ENCODE results near the gene KRT9. TPM values are rescaled to one million over a fixed set of nuclear protein-coding genes. Genes with fewer than 3 reads are reported as not detected.

KRT9 gene
- total and polyA plus RNA-seq, 10 of the 15 experiments (the other 5 are each of a cell fraction or from before 2014, with no cell fraction given), result not detected

- H3K4me2 ChIP-seq (ENCODE audit: control insufficient read depth, insufficient read depth), result no peak overlapping the region
- no peak overlapping the region for H3K9ac ChIP-seq (ENCODE audit: control insufficient read depth, insufficient read depth, low read length)
- DNase-seq (ENCODE audit: low read depth, low spot score) (no peak), ATAC-seq (no peak), FAIRE-seq (no peak)
- H3K27ac ChIP-seq (ENCODE audit: control insufficient read depth, insufficient read depth), result no peak overlapping the region
- POLR2A ChIA-PET, result interaction anchor here (0.6 kb wide), 1 partner anchor 130 kb away, joined by 4 read pairs; no protein-coding TSS in a partner anchor
- WGBS (ENCODE audit: insufficient coverage, insufficient replicate concordance, low lambda C conversion rate, missing lambda C conversion rate), result 19% methylated on average over 7 of the region's 7 CpGs
- no peaks in the 10 kb centered on the region for H3K36me3 ChIP-seq (ENCODE audit: control insufficient read depth in 2 of 2, insufficient read depth in 2 of 2, low read length in 1 of 2)
- peaks cover 0 to 2% of the 10 kb centered on the region in 2 experiments; a peak in 2 of 4 replicates for H3K27me3 ChIP-seq (replicated peaks in 1 of 2; ENCODE audit: control insufficient read depth in 2 of 2, insufficient read depth in 2 of 2, low read length in 1 of 2)
- H2AFZ ChIP-seq (ENCODE audit: control insufficient read depth, low read depth, low read length), result no peak overlapping the region
- no TSS peak for BruUV-seq (replicated peaks)
- intact Hi-C loops (cut with micrococcal nuclease; ENCODE audit: unreplicated experiment), result no loop called here
- RAD21 ChIA-PET (ENCODE audit: unreplicated experiment), result no interaction called here
- H3K9me3 ChIP-seq (replicated peaks; ENCODE audit: control insufficient read depth, insufficient read depth, low read length), result no peaks in the 10 kb centered on the region
- no peaks in the 10 kb centered on the region for H4K20me1 ChIP-seq (ENCODE audit: control insufficient read depth, insufficient read depth)
- CTCF ChIA-PET, result no interaction called here
- H3K4me3 ChIP-seq, result no peak overlapping the region
- no peaks in the 10 kb centered on the region for H3K79me2 ChIP-seq (ENCODE audit: control insufficient read depth, insufficient read depth, low read length)
- in situ Hi-C loops (cut with MboI), result no loop called here
- H3K4me1 ChIP-seq (ENCODE audit: control insufficient read depth, insufficient read depth, low read length), result no peaks in the 10 kb centered on the region
- SMC1A ChIA-PET (ENCODE audit: uncharacterized antibody, unreplicated experiment), result interaction anchor here (1.2 kb wide), 1 partner anchor 12 kb away, joined by 3 read pairs; no protein-coding TSS in a partner anchor
- no peak for TF ChIP-seq TBL1XR1 (IDR thresholded peaks at IDR 0.05; ENCODE audit: low read depth, low read length)
- TF ChIP-seq YY1 (IDR thresholded peaks at IDR 0.05; ENCODE audit: low read depth, low read length), result no peak
- no peak for TF ChIP-seq ATF7 (IDR thresholded peaks at IDR 0.05; ENCODE audit: low read depth)
- TF ChIP-seq POU2F2 (IDR thresholded peaks at IDR 0.05; ENCODE audit: borderline replicate concordance, low read depth, low read length), result no peak
- TF ChIP-seq EZH2 (IDR thresholded peaks at IDR 0.05; ENCODE audit: borderline replicate concordance, control insufficient read depth, low read depth, low read length), result no peak
- TF ChIP-seq TCF3 (IDR thresholded peaks at IDR 0.05; ENCODE audit: borderline replicate concordance, insufficient read depth, low read depth, low read length), result no peak
- TF ChIP-seq ELK1 (IDR thresholded peaks at IDR 0.05; ENCODE audit: low read depth, low read length), result no peak
- TF ChIP-seq ZNF24 (IDR thresholded peaks at IDR 0.05), result no peak
- no peak for TF ChIP-seq ZSCAN29 (IDR thresholded peaks at IDR 0.05)
- TF ChIP-seq SREBF1 (IDR thresholded peaks at IDR 0.05; ENCODE audit: low read length), result no peak
- no peak for TF ChIP-seq CBX3 (IDR thresholded peaks at IDR 0.05; ENCODE audit: borderline replicate concordance, low read depth)
- TF ChIP-seq E2F8 (IDR thresholded peaks at IDR 0.05; ENCODE audit: low read depth, partially characterized antibody), result no peak
- TF ChIP-seq CUX1 (IDR thresholded peaks at IDR 0.05; ENCODE audit: insufficient replicate concordance, low read depth, low read length), result no peak
- no peak for TF ChIP-seq PKNOX1 (IDR thresholded peaks at IDR 0.05)
Measured at GRCh38 chr17:41537614-41537954, 34.3 kb downstream of the KRT9 start.
